BJ (cell line): ENCODE results near the gene CFAP100. TPM values are rescaled to one million over a fixed set of nuclear protein-coding genes. Genes with fewer than 3 reads are reported as not detected.

Experiments
- CTCF ChIA-PET: fragments of 350-600 bp; formaldehyde crosslinking; extraction: SDS; loops from one replicate; lab custom pipeline; 2021; ENCODE audit warnings: antibody characterized with exemption, inconsistent platforms; lab: Yijun Ruan, JAX
- POLR2A ChIA-PET: fragments of 300-600 bp; sonication (Branson Sonifier 250); formaldehyde crosslinking; extraction: SDS; loops from one replicate; lab custom pipeline; 2021; ENCODE audit warnings: antibody characterized with exemption; lab: Charles Lee
- DNase-seq: peaks from one replicate; pipeline ENCODE4 v3.0.0-alpha.2; 2011; ENCODE audit warnings: low read depth
- H3K27me3 ChIP-seq: 2 replicates; pipeline ENCODE4 v1.6.0; 2011; ENCODE audit warnings: low read length; ENCODE audit not compliant: control insufficient read depth, insufficient read depth
- H3K36me3 ChIP-seq: 2 replicates; pipeline ENCODE4 v1.5.1; 2011; ENCODE audit warnings: low read length; ENCODE audit not compliant: control insufficient read depth, insufficient read depth
- H3K4me3 ChIP-seq: 2 replicates; pipeline ENCODE4 v1.5.1; 2011; ENCODE audit warnings: low read depth, mild to moderate bottlenecking, control low read depth, low read length
- polyA plus RNA-seq: library from polyadenylated mRNA; depleted of rRNA; stranded (reverse); fragments of >200 nt; gene quantifications from 2 replicates; pipeline ENCODE4 v1.2.3, GENCODE V29; 2011
- TF ChIP-seq, protein P1 (sequence below): IDR thresholded peaks from 2 replicates; pipeline ENCODE4 v1.5.1; 2011; ENCODE audit warnings: low read depth, mild to moderate bottlenecking, control low read depth, inconsistent platforms, low read length, moderate library complexity; ENCODE audit not compliant: insufficient read depth

Gene CFAP100
- polyA plus RNA-seq, 1 experiment, result not detected

DNA sequence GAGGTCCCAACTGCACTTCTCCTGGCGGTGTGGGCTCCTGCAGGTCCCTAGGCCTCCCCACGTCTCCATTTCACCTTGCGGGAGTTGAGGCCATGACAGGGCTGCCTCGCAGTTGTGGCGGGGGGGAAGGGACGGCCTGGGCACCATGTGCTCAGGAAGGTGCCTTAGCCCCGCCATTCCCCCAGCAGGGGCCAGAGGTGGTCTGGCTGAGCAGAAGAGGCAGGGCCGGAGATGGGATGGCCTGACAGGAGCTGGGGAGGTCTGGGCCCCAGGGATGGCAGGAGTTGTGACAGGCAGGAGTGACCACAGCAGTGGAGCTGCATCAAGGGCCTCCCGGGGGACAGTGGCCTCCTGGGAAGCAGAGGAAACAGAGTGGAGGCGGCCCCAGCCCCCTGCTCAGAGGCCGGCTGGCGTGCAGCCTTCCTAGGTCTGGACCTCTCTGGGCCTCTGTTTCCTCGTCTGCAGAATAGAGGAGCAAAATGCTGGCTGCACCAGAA is 18.8 kb upstream of the CFAP100 start:
- ChIA-PET CTCF (interaction anchor here (0.5 to 2.3 kb wide), 3 partner anchors 13 to 241 kb away, joined by 3 to 7 read pairs (median 3); no protein-coding TSS in a partner anchor), POLR2A (no interaction called here)
- Histone ChIP-seq H3K4me3 (no peak overlapping the region), H3K27me3 (peaks cover 6% of the 10 kb centered on the region), H3K36me3 (no peaks in the 10 kb centered on the region)
- no peak for DNase-seq
- TF ChIP-seq, protein P1, sequence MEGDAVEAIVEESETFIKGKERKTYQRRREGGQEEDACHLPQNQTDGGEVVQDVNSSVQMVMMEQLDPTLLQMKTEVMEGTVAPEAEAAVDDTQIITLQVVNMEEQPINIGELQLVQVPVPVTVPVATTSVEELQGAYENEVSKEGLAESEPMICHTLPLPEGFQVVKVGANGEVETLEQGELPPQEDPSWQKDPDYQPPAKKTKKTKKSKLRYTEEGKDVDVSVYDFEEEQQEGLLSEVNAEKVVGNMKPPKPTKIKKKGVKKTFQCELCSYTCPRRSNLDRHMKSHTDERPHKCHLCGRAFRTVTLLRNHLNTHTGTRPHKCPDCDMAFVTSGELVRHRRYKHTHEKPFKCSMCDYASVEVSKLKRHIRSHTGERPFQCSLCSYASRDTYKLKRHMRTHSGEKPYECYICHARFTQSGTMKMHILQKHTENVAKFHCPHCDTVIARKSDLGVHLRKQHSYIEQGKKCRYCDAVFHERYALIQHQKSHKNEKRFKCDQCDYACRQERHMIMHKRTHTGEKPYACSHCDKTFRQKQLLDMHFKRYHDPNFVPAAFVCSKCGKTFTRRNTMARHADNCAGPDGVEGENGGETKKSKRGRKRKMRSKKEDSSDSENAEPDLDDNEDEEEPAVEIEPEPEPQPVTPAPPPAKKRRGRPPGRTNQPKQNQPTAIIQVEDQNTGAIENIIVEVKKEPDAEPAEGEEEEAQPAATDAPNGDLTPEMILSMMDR, result no peak

GRCh38 chr3:126376444-126376843 is 18.3 kb upstream of the CFAP100 start:
- ChIA-PET CTCF (interaction anchor here (0.5 to 2.3 kb wide), 4 partner anchors 13 to 242 kb away, joined by 3 to 7 read pairs (median 3); no protein-coding TSS in a partner anchor), POLR2A (no interaction called here)
- Histone ChIP-seq H3K36me3 (no peaks in the 10 kb centered on the region), H3K4me3 (no peak overlapping the region), H3K27me3 (peaks cover 6% of the 10 kb centered on the region)
- TF ChIP-seq, protein P1, result no peak
- DNase-seq, result no peak

GRCh38 chr3:126377211-126377610 is 17.5 kb upstream of the CFAP100 start:
- no peak for DNase-seq
- TF ChIP-seq, protein P1, result no peak
- CTCF ChIA-PET, result interaction anchor here (0.6 to 2.3 kb wide), 2 partner anchors 12 to 137 kb away, joined by 3 to 7 read pairs; no protein-coding TSS in a partner anchor
- Histone ChIP-seq H3K36me3 (no peaks in the 10 kb centered on the region), H3K4me3 (no peak overlapping the region), H3K27me3 (peaks cover 6% of the 10 kb centered on the region)
- POLR2A ChIA-PET, result no interaction called here

DNA sequence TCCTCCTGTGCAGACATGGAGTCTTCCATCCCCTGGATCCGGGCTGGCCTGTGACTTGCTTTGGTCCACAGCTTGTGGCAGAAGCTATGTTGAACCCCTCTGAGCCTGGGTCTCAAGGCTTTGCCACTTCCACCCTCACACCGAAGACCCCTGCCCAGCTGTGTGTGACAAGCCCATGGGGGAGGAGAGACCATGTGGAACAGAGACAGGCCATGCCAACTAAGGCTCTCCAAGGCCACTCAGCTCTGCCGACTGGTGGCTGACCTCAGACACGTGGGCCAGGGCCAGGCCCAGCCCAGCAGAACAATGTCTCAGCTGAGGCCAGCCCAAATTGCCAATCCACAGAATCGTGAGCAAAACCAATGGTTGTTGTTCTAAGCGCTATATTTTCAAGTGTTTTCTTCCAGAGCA is 16.4 kb upstream of the CFAP100 start:
- DNase-seq, result no peak
- ChIA-PET POLR2A (interaction anchor here (0.5 kb wide), 1 partner anchor 10 kb away, joined by 4 read pairs; no protein-coding TSS in a partner anchor), CTCF (interaction anchor here (0.6 to 3.9 kb wide), 3 partner anchors 11 to 245 kb away, joined by 3 to 10 read pairs (median 4); no protein-coding TSS in a partner anchor)
- Histone ChIP-seq H3K4me3 (no peak overlapping the region), H3K27me3 (peaks cover 6% of the 10 kb centered on the region), H3K36me3 (no peaks in the 10 kb centered on the region)
- TF ChIP-seq, protein P1, result no peak

DNA sequence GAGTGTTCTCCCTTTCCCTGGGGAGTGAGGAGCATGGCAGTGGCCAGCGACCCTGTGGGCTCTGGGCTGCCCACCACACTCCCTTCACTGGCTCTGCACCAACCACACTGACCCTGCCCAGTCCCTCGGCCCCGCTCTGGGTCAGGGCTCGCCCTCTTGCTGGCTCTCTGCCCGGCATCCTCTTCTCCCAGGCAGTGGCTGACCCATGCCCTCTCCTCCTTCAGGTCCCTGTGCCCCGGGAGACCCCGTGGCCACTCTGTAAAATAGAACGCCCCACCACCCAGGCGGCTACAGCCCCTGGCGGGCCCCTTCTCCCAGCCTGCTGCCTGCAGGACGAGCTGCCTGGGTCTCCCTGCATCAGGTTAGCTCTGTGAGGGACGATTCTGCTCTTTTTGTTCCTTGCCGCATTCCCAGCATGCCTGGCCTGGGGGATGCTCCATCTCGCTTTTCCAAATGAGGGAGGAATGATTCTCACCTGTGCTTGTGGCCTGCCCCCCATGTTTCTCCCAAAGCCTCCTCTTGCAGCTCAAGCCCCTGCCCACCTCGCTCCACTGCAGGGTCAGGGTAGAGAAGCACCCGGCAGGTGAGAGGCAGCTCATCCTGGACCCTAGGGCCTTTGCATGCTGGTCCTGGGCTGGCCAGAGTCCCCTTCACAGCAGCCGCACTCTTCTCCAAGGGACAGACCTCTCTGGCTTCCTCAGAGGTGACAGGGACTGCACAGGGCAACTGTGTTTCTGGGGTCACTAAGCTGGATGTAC is 14.5 kb upstream of the CFAP100 start:
- CTCF ChIA-PET, result interaction anchor here (0.9 to 3.9 kb wide), 6 partner anchors 9 to 246 kb away, joined by 3 to 10 read pairs (median 4); no protein-coding TSS in a partner anchor
- Histone ChIP-seq H3K36me3 (no peaks in the 10 kb centered on the region), H3K4me3 (no peak overlapping the region), H3K27me3 (peaks cover 6% of the 10 kb centered on the region)
- POLR2A ChIA-PET, result no interaction called here
- no peak for DNase-seq
- TF ChIP-seq, protein P1, result no peak
